Right forelimb (tissue), 1 donor: ENCODE measurements around the gene HS6ST2.
A peak's percentile ranks its signal among the peaks of the same experiment; 100 is the strongest.
"Not testable (repeated sequence)": the region's sequence is repeated elsewhere in the genome, so short reads cannot be mapped to it uniquely, and the experiment has no call there.

ENCODE experiments used
- DNase-seq: peaks from one replicate; pipeline ENCODE4 v3.0.0-alpha.2; 2018

HS6ST2 gene

DNA sequence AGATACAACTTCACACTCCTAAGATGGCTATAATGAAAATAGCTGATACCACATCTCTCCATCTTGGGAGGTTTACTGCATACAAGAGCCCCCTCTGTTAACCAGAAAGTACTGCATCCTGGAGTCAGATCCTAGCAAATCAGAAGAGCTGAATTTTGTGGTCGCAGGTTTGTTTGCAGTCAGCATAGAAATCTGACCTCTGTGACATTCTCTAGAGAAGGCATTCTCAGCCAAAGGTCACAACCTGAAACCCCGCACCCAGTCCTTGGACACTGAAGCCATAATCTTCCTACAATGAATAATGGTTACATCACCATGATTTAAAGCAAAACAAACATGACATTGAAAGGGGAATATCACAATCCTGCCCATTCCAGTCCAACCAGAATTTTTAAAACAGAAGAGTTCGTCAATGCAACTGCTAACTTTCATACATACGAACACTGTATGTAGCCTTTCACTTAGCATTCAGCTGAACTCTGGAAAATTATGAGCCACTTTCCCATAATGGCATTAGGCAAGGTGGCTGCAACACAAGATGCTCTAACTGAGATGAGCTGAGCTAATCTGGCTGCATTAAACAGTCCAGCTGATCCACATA, 17.6 kb downstream of the HS6ST2 start:
- no peak for DNase-seq

DNA sequence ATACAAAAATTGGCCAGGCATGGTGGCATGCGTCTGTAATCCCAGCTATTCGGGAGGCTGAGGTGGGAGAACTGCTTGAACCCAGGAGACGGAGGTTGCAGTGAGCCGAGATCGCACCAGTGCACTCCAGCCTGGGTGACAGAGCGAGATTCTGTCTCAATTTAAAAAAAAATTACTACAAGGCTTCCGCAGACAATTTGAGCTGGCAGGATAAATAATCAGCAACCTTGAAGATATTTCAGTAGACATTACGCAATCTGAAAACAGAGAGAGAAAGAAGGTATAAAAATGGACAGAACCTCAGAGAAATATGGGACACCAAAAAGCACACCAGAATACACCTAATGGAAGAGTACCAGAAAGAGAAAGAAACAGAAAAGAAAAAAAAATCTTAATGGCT, 25.3 kb downstream of the HS6ST2 start:
- DNase-seq = no peak

DNA sequence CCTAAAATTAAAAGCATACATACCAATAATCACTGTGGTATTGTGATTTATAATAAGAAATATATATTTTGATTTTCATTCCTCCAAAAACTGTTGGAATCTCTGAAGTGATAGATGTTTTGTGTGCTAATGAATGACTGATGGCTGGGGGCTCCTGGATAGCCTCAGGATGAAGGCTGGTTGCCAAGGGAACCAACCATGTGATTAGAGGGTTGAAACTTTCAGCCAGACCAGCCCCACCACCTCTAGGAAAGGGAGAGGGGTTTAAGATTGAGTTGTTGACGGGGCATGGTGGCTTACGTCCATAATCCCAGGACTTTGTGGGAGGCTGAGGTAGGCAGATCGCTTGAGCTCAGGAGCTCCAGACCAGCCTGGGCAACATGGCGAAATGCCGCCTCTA, 34.0 kb downstream of the HS6ST2 start:
- no peak for DNase-seq

DNA sequence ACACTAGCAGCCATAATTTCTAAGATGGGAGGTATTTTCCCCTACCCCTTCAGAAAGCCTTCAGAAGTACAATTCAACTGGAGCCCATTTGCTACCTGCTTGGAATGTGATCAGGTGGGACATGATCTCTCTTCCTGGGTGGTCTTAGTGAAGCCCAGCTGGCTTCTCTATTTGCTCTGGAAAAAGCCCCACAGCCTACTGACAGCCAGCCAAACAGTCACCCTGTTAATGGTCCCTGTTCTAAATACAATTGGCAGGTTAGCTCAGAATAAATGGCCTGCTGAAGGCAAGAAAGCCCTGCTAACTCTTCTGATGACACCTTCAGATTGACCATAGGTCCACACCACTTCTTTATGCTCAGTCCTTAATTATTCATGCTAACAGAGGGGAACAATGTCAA, 39.9 kb downstream of the HS6ST2 start:
- no peak for DNase-seq

DNA sequence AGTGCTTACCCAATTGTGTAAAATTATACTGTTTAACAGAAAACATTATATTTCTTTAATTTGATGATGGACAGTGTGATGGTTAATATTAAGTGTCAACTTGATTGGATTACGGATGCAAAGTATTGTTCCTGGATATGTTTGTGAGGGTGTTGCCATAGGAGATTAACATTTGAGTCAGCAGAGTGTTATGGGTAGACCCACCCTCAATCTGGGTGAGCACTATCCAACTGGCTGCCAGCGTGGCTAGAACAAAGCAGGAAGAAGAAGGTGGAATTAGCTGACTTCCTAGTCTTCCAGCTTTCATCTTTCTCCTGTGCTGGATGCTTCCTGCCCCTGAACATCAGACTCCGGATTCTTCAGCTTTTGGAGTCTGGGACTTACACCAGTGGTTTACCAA, 42.1 kb downstream of the HS6ST2 start:
- DNase-seq = no peak

DNA sequence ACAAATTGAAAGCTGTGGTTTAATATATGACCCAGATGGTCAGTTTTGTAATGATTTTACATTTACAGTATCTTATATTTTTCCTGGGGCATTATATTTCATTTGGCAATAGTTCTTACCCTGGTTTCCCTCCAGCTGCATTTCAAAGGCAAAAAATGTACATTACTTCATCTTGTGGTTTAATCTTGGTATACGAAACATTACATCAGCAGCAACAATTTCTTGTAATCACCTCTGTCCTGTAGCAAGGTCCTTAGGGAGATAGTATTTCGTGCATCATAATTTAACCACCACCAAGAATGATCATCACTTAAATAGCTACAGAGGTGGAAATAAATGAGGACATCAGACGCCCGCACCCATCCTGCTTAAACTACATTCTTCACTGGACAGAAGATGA, 48.8 kb downstream of the HS6ST2 start:
- DNase-seq = no peak

DNA sequence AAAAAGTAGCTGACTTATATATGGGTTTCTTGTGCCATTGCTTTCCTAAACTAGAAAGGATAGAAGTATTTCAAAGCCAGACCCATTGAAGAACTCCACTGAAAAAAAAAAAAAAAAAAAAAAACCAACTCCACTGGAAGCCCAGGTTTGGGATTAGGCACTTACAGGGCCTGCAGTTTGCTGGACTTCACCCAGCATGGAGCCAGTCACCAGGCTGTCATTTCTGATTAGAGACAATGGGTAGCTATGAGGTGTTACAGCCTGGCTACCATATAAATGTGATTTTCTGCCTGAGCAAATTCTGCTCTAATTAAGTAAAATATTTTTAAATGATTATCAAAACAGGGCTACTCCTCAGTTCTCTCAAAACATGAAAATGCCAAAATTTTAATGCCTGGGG, 49.5 kb downstream of the HS6ST2 start:
- DNase-seq = no peak

DNA sequence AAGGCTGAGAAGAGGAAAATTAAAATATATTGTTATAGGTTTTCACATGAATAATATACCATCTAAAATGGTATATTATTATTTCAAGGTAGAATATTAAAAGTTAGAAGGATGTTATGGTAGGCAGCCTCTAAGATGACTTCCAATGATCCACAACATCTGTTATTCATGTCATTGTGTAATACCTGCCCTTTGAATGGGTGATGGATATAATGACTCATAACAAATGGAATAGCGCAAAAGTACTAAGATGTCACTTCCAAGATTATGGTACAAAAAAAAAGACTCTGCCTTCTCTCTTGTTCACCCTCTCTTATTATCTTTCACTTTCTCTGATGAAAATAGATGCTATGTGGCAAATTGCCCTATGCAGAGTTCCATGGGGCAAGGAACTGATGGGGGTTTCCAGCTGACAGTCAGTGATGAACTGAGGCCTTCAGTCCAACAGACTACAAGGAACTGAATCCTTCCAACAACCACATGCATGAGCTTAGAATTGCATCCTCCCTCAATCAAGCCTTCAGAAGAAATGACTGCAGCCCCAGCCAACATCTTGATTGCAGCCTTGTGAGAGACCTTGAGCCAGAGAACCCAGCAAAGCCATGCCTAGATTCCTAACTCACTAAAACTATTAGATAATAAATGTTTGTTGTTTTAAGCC, 57.7 kb downstream of the HS6ST2 start:
- no peak for DNase-seq

DNA sequence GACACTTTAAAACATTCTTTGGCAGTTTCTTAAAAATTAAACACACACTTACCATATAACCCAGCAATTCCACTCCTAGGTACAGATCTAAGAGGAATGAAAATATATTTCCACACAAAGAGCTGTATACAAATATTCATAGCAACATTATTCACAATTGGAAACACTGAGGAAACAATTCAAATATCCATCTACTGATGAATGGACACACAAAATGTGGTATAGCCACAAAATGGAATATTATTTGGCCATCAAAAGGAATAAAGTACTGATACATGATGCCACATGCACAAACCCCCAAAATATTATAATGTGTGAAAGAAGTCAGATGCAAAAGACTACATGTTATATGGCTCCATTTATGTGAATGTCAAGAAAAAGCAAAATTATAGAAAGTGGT, 70.9 kb downstream of the HS6ST2 start:
- DNase-seq = no peak

DNA sequence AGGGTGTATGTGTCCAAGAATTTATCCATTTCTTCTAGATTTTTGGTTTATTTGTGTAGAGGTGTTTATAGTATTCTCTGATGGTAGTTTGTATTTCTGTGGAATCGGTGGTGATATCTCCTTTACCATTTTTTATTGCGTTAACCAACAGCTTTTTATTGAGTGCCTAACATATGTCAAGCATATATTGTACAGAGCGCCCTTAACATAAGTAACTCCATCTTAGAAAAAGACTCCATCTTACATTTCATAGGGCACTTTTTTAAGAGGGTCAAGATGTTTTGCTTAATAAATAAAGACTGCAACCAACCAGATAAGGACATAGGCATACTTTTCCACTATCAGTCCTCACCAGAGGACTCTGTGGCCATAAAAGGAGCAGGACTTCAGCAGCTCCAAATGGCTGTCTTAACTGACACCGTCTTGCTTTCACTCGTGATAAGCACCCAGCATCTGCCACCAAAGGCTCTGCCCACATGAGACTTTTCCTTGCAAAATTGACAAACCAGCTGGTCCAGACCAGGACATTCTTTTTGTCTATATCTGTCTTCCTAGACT, 75.0 kb downstream of the HS6ST2 start:
- no peak for DNase-seq

DNA sequence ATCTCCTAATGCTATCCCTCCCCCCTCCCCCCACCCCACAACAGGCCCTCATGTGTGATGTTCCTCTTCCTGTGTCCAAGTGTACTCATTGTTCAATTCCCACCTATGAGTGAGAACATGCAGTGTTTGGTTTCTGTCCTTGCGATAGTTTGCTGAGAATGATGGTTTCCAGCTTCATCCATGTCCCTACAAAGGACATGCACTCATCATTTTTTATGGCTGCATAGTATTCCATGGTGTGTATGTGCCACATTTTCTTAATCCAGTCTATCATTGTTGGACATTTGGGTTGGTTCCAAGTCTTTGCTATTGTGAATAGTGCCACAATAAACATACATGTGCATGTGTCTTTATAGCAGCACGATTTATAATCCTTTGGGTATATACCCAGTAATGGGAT, 77.7 kb downstream of the HS6ST2 start:
- not testable (repeated sequence) for DNase-seq

DNA sequence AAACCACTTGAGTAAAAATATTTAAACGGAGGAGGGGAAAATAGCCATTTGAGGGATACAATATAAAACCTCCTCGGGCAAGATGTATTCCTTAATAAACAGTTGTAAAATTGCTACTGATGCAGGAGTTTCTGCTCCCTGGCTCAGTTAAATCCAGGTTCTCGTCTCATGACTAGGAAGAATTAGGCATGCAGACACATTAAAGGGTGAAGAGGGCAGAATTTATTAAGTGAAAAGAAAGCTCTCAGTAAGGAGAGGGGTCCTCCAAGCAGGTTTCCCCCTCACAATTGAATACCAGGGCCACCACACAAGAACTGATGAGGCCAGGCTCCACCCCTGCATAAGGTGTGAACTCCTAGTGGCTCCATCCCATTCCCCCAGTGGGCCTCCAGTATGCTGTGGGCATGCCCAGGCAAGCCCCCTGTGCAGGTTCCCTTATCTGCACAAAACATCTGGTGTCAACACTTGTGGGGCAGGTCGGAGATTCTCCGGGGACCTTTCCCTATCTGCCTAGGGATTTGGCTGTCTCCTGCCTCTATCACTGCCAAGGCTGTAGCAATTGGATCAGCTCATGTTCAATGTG, 80.4 kb downstream of the HS6ST2 start:
- no peak for DNase-seq

DNA sequence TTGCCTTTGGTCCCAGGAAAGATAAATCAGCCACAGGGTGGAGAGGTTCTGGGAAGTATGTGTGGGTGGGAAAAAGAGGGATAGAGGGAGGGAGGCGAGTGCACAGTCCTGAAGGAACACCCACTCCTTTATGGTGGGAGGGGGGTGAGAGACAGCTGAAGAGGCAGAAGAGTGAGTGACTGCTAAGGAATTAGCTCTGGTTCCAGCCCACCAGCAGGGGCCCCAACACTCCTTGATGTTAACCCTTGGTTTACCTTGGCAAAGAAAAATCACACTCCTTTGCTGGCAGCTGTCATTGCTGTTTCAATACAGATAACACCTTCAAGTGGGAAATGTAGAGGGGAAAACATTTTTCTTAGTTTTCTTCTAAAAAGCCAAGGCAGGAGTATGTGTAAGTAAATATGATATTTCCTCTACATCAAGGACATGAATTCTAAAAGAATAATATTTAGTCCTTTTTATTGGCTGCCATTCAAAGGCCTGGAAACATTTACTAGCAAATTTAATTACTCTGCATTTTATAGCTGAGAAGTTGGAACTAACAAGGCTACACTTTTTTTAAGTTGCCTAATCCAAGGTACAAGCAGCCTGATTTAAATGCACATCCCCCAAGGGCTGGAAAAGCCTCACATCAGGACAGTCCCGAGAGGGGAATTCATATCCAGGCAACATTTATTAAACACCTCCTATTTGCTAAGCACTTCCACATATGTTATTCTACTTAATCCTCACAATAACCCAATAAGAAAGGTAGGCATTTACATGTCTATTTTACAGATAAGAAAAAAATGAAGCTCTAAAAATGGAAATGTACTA, 81.7 kb downstream of the HS6ST2 start:
- peak; percentile 46 for DNase-seq

DNA sequence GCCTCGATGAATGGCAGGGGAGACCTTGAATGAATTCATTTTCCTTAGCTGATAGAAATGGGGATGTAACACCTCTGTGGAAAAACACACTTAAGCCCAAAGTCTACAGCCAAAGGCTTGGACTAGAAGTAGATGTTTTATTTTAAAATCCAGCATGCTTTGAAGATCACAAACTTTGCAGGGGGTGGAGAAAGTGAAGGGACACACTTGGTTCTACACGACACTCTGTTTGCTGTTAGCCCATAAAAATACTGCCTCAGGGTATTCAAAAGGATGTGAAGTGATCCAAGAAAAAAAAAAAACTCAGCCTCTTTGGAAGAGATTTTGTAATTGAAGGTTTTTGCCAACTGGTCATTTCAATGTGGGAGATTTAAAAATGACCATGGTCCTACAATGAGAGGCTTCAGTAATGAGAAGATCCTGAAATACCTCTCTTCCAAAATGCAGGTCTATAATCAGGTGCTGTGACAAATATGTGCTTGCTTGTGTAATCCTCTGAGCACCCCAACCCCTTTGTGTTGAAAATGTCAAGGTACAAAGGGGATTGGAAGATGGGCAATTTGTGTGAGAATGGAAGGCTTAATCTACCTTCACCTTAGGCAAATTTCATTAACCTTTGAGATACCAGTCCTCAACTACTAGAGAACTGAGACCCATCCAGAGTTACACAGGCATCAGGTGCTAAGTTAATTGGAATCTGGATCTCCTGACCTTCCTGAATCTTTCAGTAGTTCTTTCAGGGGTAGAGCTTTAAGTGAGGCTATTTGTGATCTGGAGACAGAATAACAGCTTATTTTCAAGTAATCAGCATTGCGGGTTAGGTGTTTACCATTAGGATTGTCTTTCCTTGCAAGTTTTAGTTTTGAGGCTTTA, 82.5 kb downstream of the HS6ST2 start:
- DNase-seq = no peak

DNA sequence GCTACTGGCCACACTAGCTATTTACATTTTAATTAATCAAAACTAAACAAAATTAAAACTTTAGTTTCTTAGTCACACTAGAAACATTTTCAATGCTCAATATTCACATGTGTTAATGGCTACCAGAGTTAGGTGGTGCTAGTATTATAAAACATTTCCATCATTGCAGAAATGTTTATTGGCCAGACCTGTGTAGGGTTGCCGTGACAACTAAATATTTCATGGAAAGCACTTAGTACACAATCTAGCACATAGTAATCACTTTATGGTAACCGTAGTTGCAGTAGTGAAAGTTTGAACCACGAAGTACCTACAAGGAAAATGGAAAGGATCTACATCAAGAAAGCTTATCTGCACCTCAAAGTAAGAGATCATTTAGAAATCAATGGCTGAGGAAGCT, 95.9 kb downstream of the HS6ST2 start:
- no peak for DNase-seq

DNA sequence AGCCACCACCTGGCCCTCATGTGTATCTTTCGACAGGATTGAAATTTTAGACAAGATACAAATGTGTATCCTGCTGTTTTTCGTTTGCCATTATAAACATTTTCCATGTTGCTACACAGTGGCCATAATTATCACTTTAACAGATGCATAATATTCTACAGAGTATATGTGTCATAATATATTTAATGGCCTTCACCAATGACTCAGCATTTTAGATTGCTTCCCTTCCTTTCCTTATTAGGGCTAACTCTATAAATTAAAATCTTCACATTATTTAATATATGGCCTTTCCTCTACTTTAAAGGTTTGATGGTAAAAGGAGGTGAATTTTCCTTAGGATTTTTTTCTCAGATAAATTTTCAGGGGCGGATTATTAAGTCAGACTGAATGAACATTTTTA, 97.4 kb downstream of the HS6ST2 start:
- no peak for DNase-seq

DNA sequence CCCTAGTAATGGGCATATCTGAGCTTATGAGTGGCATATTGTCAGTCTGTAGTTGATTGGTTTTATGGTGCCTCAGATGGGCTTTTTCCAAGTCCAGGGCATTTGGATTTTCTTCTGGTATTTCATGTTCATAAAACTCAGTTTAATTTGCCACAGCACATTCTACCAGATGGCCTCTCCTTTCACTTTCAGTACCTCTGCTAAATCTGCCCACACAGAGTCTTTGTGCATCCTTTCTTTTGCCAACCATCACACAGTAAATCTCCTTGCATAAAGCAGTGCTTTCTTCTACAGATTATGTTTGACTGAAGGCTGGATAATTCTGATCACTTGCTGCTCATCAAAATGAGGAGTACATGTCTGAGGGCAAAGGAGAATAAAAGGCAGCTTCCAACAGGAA, 98.2 kb downstream of the HS6ST2 start:
- no peak for DNase-seq

DNA sequence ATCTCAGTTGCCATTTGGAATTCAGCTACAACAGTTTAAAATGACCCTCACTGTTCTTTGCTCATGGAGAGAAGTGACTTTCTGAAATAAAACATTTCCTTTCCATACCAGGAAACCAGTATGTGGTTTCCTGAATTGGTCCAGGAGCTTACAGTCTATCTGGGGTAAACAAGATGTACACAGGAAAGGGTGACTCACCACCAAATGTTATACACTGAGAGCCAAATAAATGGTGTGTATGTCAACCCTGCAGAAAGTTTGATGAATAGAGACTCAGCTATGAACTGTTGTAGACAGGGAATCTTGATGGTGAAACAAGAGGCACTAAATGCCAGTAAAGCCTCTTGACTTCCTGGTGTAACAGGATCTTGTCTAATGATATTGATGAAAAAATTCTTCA, 100.4 kb downstream of the HS6ST2 start:
- DNase-seq = no peak

DNA sequence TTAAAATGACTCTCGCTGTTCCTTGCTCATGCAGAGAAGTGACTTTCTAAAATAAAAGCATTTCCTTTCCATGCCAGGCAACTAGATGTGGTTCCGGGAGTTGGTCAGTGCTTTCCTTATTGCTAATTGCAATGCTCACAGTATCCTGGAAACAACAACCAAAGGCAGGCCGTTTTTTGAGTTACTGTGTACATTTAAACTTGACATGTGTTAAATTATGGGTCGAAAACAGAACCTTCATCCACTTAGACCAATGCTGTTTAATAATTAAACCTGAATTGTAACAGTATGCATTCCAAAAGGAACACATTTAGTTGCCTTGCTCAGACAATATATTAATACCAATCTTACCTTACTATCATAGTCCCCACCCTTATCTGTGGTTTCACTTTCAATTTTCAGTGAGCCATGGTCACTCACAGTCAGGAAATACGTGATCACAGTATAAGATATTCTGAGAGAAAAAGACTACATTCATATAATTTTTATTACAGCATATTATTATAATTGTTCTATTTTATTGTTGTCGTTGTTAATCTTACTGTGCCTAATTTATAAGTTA, 102.6 kb downstream of the HS6ST2 start:
- DNase-seq = no peak

DNA sequence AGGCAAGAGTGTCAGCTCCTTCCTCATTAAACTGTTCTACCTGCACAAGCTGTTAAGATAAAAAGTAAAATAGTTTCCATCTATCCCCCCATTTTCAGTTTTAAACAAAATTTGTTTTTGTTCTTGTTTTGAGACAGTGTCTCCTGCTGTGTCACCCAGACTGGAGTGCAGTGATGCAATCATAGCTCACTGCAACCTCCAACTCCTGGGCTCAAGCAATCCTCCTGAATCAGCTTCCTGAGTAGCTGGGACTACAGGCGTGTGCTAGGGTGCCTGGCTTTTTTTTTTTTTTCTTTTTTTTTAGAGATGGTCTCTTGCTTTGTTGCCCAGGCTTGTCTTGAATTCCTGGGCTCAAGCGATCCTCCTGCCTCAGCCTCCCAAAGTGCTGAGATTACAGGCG, 105.4 kb downstream of the HS6ST2 start:
- no peak for DNase-seq

DNA sequence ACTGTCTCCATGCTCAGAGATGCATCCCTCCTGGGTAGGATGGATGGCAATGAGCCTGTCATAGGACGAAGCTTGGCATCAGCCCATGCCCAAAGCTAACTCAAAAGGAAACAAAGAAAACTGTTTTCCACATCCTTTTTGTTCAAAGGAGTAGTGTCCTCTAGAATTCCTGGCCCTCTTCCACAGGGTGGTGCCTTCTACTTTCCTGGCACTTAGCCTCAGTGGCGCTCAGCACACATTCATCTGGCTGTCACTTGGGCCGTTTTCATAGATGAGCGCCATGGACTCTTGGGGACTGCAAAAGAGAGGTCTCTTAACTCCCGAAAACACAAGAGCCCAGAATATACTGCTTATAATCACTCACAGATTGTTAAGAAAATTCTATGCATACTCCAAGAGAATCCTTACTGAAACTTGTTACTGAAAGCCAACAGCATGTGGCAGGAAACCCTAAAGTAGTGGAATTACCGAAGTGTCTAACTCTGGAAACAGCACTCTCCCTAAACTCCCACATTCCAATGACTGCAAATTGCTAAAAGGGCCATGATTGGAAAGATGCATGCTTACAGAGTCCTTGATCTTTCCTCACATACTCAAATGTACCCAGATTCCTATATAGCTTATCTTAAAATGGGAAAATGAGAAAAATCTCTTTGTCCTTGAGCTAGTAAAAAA, 110.0 kb downstream of the HS6ST2 start:
- no peak for DNase-seq

DNA sequence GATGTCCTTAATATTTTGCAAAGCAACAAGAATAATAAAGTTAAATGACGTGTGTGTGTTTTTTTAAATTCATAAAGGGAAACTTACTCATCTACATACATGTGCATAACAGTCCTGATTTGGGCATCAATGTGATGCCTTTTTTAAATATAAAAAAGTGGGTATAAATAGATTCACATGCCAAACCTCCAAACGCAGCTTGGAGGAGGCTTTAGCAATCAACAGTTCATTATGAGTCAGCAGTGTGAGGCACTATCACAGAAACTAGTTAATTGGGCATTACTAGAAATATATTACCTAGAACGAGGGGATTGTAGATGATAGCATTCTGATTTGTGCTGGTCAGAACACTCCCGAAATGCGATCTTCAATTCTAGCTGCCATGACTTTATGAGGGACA, 115.1 kb downstream of the HS6ST2 start:
- no peak for DNase-seq
